GM13976 (cell line): ENCODE results near the gene NCK2.

ENCODE experiments used
- DNase-seq: peaks from one replicate; pipeline ENCODE4 v3.0.0; 2012; ENCODE audit warnings: low spot score
- CTCF ChIP-seq: IDR thresholded peaks from 2 replicates; pipeline ENCODE4 v1.5.1; 2012; ENCODE audit warnings: borderline replicate concordance, mild to moderate bottlenecking; ENCODE audit not compliant: insufficient read depth; ENCODE audit errors: extremely low read depth, missing control alignments, control extremely low read depth
- in situ Hi-C: fragments of 300-500 bp; cut with MboI; formaldehyde crosslinking; loops from one replicate; pipeline ENCODE4 v1.12.0; 2022; ENCODE audit warnings: low sequenced_read_pairs, mixed read lengths, inconsistent platforms; ENCODE audit not compliant: unreplicated experiment

The NCK2 gene

GRCh38 chr2:105812180-105813044 lies 67.7 kb downstream of the NCK2 start:
- in situ Hi-C loops = no loop called here
- no peak for TF ChIP-seq CTCF
- peak; percentile 86 for DNase-seq

- no peak for TF ChIP-seq CTCF
- in situ Hi-C loops = no loop called here
- no peak for DNase-seq
Observed at GRCh38 chr2:105813045-105813315, 68.3 kb downstream of the NCK2 start.

GRCh38 chr2:105813405-105813804 lies 68.7 kb downstream of the NCK2 start:
- no peak for DNase-seq
- no peak for TF ChIP-seq CTCF
- in situ Hi-C loops = no loop called here

- no peak for TF ChIP-seq CTCF
- in situ Hi-C loops = no loop called here
- no peak for DNase-seq
Observed at GRCh38 chr2:105814291-105814940, 69.7 kb downstream of the NCK2 start.

- no peak for TF ChIP-seq CTCF
- DNase-seq = no peak
- in situ Hi-C loops = no loop called here
Observed at GRCh38 chr2:105815401-105815800, 70.7 kb downstream of the NCK2 start.

- no peak for DNase-seq
- TF ChIP-seq CTCF = no peak
- in situ Hi-C loops = no loop called here
Observed at GRCh38 chr2:105820151-105820550, 75.4 kb downstream of the NCK2 start.

- TF ChIP-seq CTCF = no peak
- no peak for DNase-seq
- in situ Hi-C loops = no loop called here
Observed at GRCh38 chr2:105820691-105821090, 76.0 kb downstream of the NCK2 start.
